ENCODE results near the gene EPHA8.

The EPHA8 gene

DNA sequence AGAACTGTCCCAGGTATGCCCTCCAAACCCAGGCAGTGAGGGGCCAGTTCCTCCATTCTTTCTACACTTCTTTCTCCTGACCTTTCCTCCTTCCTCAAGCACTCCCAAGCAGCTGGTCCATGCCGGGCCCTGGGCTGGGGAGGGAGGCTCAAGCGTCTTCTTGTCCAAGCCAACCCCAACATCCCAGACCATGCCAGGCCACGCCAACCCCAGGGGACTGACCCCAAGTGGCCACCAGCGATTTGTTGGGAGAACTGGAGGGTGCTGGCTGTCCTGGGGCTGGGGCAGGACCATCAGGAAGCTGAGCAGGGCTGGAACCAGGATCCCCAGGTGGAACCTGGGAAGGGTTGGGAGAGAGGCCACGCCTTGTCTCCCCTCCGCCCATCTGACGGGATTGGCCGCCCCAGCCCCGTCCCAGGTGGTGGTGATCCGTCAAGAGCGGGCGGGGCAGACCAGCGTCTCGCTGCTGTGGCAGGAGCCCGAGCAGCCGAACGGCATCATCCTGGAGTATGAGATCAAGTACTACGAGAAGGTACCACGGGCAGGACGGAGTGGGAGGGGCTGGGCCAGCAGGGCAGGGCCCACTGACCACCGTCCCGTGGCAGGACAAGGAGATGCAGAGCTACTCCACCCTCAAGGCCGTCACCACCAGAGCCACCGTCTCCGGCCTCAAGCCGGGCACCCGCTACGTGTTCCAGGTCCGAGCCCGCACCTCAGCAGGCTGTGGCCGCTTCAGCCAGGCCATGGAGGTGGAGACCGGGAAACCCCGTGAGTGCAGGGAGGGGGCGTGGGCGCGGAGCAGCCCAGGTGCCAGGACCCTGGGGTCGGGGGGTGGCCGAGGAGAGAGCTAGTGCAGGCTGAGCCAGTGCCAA, 29.9 kb downstream of the EPHA8 start:
- no peak for DNase-seq (ENCODE audit: low spot score)

DNA sequence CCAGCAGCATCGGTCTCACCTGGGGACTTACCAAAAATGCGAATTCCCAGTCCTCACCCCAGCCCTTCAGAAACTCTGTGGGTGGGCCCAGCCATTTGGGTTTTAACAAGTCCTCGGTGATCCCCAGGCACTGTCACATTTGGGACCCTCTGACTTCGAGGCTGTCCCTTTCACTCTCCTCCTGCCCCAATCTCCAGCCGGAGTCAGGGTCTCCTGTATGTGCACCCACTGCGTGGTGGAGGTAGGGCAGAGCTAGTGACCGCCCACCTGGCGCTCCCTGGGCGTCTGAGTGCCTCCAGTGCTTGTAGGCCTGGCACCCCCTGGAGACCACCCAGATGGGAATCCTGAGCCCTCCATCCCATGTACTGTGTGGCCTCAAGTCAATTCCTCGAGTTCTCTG, 31.1 kb downstream of the EPHA8 start:
- DNase-seq (ENCODE audit: low spot score) = no peak

DNA sequence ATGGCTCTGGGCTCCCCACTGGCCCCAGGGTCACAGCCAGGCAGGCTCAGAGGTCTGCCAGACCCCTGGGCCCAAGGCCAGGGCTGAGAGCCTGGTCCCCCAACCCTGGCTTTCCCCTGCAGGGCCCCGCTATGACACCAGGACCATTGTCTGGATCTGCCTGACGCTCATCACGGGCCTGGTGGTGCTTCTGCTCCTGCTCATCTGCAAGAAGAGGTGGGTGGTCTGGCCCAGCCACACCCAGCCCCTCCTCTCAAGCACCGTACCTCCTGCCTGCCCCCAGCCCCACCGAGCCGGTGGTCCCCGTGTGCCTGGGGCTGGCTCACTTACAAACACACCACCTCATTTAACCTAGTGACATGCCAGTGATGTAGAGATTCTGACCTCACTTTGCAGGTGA, 31.8 kb downstream of the EPHA8 start:
- no peak for DNase-seq (ENCODE audit: low spot score)

DNA sequence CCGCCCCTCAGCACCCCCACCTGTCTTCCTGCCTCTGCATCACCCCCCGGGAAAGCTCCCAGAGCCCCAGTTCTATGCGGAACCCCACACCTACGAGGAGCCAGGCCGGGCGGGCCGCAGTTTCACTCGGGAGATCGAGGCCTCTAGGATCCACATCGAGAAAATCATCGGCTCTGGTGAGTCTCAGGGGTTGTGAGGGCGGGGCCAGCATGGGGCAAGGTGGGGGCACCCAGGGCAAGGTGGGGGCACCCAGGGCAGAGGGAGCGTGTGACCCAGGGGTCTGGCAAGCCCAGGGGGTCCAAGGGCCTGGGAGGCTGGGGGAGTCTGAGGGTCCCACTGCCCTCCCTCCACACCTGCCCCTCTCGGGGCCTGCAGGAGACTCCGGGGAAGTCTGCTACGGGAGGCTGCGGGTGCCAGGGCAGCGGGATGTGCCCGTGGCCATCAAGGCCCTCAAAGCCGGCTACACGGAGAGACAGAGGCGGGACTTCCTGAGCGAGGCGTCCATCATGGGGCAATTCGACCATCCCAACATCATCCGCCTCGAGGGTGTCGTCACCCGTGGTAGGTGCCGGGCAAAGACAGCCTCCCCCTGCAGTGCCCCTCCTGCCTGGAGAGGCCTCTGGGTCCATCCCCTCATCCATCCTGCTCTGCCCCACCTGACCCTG, 34.1 kb downstream of the EPHA8 start:
- DNase-seq (ENCODE audit: low spot score) = no peak

DNA sequence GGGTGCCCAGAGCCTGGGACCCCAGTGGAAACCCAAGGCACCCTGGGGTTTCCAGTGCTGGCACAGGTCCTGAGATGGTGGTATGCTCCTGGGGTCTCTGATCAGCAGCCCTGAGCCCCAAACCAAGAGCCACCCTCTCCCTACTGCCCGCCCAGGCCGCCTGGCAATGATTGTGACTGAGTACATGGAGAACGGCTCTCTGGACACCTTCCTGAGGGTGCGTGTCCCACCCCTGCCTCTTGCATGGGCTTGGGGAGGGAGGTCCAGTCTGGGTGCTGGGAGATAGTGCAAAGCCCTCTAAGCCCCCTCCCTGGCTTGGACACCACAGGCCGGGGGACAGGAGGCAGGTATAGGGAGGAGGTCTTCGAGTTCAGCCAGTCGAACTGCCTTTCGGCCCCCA, 34.7 kb downstream of the EPHA8 start:
- no peak for DNase-seq (ENCODE audit: low spot score)

DNA sequence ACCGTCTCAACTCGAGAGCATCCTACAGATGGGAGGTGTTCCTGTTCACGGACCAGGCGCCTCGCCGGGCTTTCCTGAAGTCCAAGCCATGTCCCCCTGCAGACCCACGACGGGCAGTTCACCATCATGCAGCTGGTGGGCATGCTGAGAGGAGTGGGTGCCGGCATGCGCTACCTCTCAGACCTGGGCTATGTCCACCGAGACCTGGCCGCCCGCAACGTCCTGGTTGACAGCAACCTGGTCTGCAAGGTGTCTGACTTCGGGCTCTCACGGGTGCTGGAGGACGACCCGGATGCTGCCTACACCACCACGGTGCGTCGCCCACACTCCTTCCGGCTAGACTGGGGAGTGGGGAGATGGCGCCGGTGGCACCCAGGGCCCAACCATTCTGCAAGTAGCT, 35.4 kb downstream of the EPHA8 start:
- no peak for DNase-seq (ENCODE audit: low spot score)

DNA sequence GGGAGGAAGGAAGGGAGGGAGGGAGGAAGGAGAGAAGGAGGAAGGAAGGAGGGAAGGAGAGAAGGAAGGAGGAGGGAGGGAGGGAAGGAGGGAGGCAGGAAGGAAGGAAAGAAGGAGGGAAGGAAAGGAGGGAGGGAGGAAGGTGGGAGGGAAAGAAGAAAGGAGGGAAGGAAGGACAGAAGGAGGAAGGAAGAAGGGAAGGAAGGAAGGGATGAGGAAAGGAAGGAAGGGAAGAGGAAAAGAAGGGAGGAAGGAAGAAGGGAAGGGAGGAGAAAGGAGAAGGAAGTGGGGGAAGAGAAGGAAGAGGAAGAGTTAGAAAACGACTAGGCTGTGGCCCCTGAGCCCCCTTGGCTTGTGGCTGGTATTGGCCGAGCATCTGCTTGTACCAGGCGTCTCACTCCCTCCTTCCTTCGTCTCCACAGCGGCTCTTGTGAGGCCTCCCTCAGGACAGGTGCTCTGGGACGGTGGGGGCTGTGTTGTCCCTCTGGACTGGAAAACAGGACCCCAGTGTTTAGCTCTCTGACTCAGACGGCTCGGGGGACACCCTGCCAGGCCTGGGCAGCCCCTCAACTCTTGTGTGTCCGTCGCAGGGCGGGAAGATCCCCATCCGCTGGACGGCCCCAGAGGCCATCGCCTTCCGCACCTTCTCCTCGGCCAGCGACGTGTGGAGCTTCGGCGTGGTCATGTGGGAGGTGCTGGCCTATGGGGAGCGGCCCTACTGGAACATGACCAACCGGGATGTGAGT, 37.0 kb downstream of the EPHA8 start:
- DNase-seq (ENCODE audit: low spot score) = no peak

DNA sequence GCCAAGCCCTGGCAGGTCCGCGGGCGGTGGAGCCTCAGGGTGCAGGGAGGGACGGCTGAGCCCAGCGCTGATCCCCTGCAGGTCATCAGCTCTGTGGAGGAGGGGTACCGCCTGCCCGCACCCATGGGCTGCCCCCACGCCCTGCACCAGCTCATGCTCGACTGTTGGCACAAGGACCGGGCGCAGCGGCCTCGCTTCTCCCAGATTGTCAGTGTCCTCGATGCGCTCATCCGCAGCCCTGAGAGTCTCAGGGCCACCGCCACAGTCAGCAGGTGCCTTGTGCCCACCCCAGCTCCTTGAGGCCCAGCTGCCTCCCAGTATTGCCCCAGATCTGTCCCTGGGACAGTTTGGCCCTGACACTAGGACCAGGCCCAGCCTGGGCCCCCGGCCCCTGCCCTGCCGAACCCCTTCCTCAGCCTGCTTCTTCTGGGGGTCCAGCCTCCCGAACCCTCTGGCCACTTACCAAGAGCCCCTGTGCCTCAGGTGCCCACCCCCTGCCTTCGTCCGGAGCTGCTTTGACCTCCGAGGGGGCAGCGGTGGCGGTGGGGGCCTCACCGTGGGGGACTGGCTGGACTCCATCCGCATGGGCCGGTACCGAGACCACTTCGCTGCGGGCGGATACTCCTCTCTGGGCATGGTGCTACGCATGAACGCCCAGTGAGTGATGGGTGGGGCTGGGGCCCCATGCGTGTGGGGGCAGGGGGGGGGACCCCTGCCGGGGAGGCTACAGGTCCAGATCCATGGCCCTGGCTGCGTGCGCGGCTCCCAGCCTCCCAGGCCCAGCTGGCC, 37.7 kb downstream of the EPHA8 start:
- no peak for DNase-seq (ENCODE audit: low spot score)

DNA sequence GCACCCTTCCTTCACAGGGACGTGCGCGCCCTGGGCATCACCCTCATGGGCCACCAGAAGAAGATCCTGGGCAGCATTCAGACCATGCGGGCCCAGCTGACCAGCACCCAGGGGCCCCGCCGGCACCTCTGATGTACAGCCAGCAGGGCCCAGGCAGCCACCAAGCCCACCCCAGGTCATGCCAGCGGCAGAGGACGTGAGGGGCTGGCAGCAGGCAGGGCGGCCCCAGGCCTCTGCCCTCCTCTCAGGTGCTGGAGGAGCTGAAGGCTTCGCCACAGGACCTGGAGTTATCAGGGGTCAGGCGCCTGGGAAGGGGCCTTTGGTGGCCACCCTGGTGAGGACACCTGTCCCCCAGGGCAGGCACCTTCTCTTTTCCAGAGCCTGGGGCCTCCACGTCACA, 38.3 kb downstream of the EPHA8 start:
- no peak for DNase-seq (ENCODE audit: low spot score)

DNA sequence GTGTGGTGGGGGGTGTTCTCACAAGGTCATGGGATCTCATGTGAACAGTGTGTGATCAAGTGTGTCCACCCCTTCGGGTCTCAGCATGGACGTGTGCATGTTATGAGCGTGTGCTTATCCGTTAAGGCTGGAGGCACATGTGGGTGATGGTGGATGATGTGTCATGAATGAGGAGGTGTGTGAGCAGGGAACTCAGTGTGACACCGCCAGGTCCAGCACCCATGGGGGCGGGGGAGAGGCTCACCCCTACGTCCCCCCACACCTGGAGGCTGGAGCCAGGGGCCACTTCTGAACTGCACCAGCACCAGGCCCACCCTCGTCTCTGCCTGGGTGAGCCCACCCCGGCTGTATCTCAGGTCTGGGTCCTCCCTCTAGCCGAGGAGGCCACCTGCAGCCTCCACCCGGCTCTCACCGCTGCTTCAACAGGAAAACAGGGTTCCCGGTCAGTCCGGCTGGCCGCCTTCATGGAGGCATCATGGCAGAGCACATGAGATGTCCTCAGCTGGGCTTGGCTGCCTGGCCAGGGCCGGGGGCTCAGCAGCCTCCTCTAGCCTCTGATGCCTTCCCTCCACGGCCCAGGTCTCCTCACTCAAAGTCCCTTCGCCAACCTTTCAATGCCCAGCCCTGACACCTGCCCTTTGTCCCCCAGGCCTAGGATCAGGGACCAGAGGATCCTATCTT, 38.9 kb downstream of the EPHA8 start:
- DNase-seq (ENCODE audit: low spot score) = no peak

DNA sequence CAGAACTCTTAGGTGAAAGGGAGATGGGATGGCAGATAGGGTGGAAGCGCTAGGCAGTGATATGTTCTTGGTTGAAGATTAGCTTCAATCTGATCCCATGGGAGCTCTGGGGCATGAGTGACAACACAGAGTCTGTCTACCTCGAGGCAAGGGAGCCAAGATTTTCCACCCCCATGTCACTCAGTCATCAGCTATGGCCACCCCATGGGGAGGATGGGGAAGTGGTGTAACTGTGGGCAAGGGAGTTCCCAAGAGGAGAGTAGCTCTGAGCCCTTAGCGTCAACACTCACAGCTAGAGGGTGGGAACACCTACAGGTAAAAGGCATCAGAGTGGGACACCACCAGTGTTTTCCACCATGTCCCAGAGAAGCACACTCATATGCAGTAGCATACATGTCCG, 42.9 kb downstream of the EPHA8 start:
- no peak for DNase-seq (ENCODE audit: low spot score)

DNA sequence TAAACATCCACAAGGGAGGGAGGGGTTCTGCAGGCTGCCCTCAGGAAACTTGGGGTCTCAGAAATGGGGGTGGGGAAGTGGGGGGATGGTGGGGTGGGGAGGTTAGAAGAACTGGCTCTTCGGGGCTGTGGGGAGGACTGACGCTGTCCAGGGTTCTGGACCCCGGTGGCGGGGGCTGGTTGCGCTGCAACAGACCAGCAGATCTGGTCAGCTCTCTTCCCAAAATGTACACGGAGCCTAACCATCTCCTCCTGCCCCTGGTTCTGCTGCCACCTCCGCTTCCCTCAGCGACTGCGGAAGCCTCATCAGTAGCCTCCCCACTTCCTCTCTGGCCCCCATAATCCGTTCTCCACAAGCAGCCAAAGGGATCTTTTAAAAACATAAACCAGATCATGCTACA, 43.9 kb downstream of the EPHA8 start:
- DNase-seq (ENCODE audit: low spot score) = no peak

DNA sequence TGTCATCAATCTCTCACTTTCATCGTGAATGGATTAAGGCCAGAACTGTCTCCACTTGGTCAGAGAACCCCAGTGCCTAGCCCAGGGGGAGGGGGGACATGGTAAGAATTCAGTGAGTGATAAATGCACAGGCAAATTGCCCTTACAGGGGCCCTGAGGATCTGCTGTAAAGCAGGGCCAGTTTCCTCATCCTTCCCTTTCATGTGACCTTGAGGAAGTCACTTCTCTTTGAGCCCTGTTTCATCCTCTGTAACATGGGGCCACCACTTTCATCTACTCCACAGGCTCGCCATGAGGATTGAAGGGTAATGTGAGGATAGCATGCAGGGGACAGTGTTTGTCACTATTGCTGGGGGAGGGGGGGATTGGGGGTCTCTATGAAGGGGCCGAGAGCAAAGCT, 45.1 kb downstream of the EPHA8 start:
- no peak for DNase-seq (ENCODE audit: low spot score)

DNA sequence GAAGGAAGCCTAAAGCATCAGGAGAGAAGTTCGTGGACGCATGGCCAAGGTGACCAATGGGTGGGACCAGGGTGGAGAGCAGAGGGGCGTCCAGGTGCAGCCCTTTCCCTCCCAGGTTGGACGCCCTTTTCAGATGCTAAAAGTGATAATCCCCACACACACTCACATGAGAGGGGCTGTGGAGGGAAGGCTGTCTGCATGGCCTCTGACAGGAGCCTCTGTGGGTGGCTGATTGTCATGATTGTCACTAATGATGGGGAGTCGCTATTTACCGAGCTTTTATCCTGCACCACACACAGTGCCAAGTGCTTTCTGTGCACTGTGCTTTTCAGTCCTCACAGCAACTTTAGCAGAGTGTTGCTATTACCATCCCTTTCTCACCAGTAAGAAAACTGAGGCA, 46.0 kb downstream of the EPHA8 start:
- no peak for DNase-seq (ENCODE audit: low spot score)

DNA sequence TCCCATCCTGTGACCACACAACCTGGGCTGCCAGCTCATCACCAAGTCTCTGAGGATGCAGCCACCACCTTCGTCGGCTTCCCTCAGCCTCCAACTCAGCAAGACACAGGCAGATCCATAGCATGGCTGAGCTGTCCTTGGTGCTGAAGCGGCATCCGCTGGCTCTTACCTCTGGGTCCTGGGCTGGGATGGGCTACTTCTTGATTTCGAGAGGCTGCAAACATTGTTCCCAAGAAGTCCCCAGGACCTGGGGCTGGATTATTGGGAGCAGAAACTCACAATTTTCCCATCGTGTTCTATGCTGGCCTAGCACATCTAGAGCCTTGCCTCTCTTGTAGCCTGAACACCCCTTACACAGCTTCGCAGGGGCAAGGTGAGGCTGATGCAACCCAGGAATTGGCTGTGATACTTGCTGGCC, 48.2 kb downstream of the EPHA8 start:
- no peak for DNase-seq (ENCODE audit: low spot score)

DNA sequence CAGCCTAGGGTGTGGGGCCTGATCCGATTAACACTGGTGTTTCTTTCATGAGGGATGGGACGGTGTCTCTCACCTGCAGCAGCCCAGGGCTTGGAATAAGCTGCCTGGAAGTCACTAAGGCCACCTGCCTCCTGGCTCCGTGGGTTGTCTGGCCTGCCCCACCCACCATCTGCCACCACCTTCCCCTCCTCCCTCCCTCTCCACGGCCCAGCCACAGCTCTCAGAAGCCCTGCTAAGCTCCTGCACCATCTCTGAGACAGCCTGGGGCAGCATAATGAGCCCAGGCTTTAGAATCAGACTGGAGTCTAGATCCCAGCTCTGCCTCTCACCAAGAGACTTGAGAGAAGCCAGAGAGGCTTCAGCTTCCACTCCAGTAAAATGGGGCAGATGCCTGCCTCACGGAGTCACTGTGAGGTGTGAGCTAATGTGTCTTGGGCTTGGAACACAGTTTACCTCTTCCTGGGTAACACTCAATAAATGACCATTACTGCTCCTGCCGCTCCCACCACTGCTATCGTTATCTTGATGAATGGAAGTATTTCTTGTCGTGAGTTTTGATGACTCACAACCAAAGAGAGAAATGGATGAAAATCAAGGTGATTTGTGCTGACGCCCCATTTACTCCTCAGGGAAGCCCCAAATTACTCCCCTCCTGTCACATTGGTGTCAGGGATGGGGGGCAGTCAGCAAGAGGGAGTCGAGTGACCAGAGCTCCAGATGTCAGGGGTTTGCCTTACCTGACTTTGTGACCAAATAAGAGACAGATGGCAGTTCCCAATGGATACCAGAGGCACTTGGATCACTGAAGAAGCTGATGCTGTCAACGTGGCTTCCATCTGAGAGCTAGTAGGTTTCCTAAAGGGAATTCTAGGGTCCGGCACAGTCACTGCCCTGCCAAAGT, 49.6 kb downstream of the EPHA8 start:
- DNase-seq (ENCODE audit: low spot score) = no peak

DNA sequence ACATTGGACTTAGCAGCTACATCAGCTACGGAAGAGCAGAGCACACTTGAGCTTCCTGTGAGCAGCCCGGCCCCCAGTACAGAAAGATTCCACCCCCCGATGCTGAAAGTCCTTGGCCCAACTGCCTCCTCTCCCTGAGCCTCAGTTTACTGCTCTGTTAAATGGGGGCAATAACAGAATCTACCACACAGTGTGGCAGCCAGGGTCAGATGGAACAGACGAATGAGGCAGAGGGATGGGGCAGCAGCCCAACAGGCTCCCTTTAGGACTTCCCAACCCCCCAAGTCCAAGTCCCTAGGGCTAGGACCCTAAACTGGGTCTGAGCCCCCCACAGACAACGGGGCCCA, 50.3 kb downstream of the EPHA8 start:
- no peak for DNase-seq (ENCODE audit: low spot score)

DNA sequence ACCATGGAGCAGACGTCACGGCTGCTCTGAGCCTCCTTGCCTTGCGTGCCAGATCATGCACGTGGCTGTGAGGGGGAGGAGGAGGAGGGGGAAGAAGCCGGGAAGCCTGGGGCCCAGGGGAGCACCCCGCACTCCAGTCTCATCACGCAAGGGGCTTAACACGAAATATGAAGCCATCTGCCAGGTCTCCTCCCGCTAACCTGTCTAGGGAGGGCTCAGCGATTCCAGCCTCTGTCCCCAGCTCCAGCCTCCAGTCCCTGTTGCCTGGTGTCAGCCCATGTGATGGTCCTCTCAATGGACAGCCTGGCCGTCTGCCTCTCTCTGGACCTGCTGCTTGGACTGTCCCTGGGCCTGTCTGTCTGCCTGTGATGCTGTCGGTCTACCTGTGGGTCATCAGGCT, 50.7 kb downstream of the EPHA8 start:
- no peak for DNase-seq (ENCODE audit: low spot score)

DNA sequence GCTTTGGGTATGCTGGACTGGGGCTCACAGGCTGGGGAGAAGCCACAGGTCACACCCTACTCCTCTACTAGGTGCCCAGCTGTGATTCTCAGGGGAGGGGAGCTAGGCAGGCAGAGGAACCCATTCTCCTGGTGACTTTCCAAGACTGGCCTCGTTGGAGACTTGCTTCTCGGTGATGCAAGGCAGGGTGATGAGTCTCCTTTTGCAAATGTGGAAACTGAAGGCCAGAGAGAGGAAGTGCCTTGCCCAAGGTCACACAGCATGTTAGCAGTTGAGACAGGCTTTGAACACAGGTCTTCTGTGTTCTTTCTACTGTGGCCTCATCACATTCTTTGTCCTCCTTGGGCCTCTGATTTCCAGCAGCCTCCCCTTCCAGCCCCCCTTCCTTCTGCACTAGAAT, 52.6 kb downstream of the EPHA8 start:
- DNase-seq (ENCODE audit: low spot score) = no peak

DNA sequence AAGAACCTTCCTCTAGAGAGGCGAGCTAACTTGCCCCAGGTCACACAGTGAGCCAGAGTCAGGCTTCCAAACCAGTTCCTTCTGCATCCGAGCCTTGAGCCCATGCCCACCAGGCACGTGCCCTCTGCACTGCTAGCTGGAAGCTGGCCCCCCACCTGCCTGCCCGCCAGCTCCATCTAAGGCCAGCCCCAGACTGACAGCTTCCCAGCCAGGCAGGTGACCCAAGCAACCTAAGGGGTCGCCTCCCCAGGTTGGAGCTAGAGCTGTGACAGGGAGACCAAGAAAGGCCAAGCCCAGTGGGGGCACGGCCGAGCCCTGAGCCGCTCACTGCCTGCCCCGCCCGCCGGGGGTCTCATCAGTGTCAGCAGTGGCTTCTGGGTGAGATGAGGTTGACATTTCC, 53.3 kb downstream of the EPHA8 start:
- DNase-seq (ENCODE audit: low spot score) = no peak

DNA sequence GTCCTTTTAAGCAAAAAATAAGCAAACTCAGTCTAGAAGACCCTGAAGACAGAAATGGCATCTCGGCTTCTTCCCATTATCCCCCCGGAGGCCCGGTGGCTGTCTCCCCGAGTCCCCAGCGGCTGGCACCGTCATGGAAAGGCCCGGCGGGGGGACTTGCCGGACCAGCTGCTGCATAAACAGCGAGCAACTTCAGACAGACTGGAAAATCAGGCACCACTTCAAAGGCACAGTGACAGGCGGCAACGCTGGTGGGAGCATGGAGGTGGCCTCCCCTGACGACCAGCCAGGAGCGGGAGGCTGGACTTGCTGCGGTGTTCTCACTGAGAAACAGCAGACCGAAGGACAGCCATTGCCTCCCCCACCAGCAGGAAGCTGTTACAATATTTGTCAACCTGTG, 54.8 kb downstream of the EPHA8 start:
- no peak for DNase-seq (ENCODE audit: low spot score)

Measured in CD4-positive, alpha-beta T cell treated with Interleukin-2 at 100 ng/mL for 4 hours (primary cell).